Suprapubic skin (tissue), 4 donors: Measurements from ENCODE around the gene TRMT112. TPM values are rescaled to one million over a fixed set of nuclear protein-coding genes. Genes with fewer than 3 reads are reported as not detected.
A peak's percentile ranks its signal among the peaks of the same experiment; 100 is the strongest.

Experiments used
- DNase-seq, 2 donors: peaks; one replicate each; pipeline ENCODE4 v3.0.0-alpha.2; 2019; ENCODE audit warnings: low spot score in 2 of 2
- H3K27ac ChIP-seq: fragments of 200-600 bp; sonication (generic); one replicate; pipeline ENCODE4 v1.5.1; 2019
- H3K27me3 ChIP-seq: fragments of 200-600 bp; sonication (generic); one replicate; pipeline ENCODE4 v1.5.1; 2019
- H3K36me3 ChIP-seq: fragments of 200-600 bp; sonication (generic); one replicate; pipeline ENCODE4 v1.5.1; 2019
- H3K4me1 ChIP-seq: fragments of 200-600 bp; sonication (generic); one replicate; pipeline ENCODE4 v1.5.1; 2019
- H3K4me3 ChIP-seq: fragments of 200-600 bp; sonication (generic); one replicate; pipeline ENCODE4 v1.5.1; 2019; ENCODE audit warnings: mild to moderate bottlenecking
- H3K9me3 ChIP-seq: fragments of 200-600 bp; sonication (generic); one replicate; pipeline ENCODE4 v1.5.1; 2019
- CTCF ChIP-seq, 2 donors: fragments of 200-600 bp in 1 of 2; fragments of 450-650 bp in 1 of 2; sonication (generic) in 1 of 2; IDR thresholded peaks; one replicate each; pipeline ENCODE4 v1.5.1; 2016 to 2019; ENCODE audit warnings: antibody characterized with exemption in 2 of 2, mild to moderate bottlenecking in 1 of 2, moderate library complexity in 1 of 2
- EP300 ChIP-seq: sonication (generic); formaldehyde crosslinking; IDR thresholded peaks from one replicate; pipeline ENCODE4 v1.6.1; 2017; ENCODE audit warnings: antibody characterized with exemption
- POLR2A ChIP-seq, 2 donors: fragments of 450-650 bp; IDR thresholded peaks; one replicate each; pipeline ENCODE4 v1.6.1; 2017; ENCODE audit warnings: antibody characterized with exemption in 2 of 2, mild to moderate bottlenecking in 2 of 2, moderate library complexity in 2 of 2
- POLR2AphosphoS5 ChIP-seq, 3 donors: sonication (generic); formaldehyde crosslinking; IDR thresholded peaks; one replicate each; pipeline ENCODE4 v1.6.1; 2017; ENCODE audit warnings: antibody characterized with exemption in 3 of 3
- WGBS: methylation state at CpG from one replicate; pipeline ENCODE4 v1.1.5; 2018; 5-methylcytosine and 5-hydroxymethylcytosine counted together
- total RNA-seq, 4 donors: library from RNA; depleted of rRNA; stranded (reverse); fragments of >200 nt; gene quantifications; one replicate each; pipeline ENCODE4 v1.1.0, GENCODE V29; 2016

Gene TRMT112
- total RNA-seq, 4 donors from 2014 or later = 170 to 332 (median 255) TPM

DNA sequence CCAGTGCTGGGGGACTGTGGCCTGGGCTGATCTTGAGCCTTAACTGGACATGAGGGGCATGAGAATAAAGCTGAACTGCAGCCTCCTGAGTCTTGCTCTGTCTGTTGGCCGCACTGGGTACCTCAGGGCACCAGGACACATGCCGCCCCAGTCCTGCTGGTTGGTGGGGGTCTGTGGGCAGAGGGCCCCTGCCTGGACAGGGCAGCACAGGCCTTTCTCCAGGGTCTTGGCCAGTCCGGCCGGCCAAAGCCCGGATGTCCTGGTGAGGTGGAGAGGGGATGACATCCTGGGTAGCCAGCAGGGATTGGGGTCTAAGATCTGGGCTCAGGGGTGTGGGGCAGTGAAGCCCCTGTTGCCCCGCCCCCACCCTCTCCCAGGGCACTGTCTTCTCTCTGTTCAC, 40.1 kb upstream of the TRMT112 start:
- peaks cover 49% of the 10 kb centered on the region for H3K4me1 ChIP-seq
- no peak for DNase-seq
- peaks cover 20% of the 10 kb centered on the region for H3K36me3 ChIP-seq
- no peak overlapping the region for H3K4me3 ChIP-seq
- TF ChIP-seq CTCF (IDR thresholded peaks at IDR 0.05) = no peak
- no peak for TF ChIP-seq POLR2AphosphoS5 (IDR thresholded peaks at IDR 0.05)
- no peak for TF ChIP-seq EP300
- TF ChIP-seq POLR2A (IDR thresholded peaks at IDR 0.05) = no peak
- 82% methylated on average over 5 of the region's 6 CpGs for WGBS
- H3K9me3 ChIP-seq = no peaks in the 10 kb centered on the region
- H3K27me3 ChIP-seq = no peaks in the 10 kb centered on the region
- no peak overlapping the region for H3K27ac ChIP-seq

- Histone ChIP-seq H3K9me3 (no peaks in the 10 kb centered on the region), H3K27ac (no peak overlapping the region), H3K36me3 (peaks cover 13% of the 10 kb centered on the region), H3K4me1 (peaks cover 49% of the 10 kb centered on the region), H3K27me3 (no peaks in the 10 kb centered on the region), H3K4me3 (no peak overlapping the region)
- TF ChIP-seq CTCF (IDR thresholded peaks at IDR 0.05) = peak in 1 of 2 donors; percentile 15
- no peak for TF ChIP-seq EP300
- TF ChIP-seq POLR2A (IDR thresholded peaks at IDR 0.05) = no peak
- 82% methylated on average over 24 of the region's 25 CpGs for WGBS
- DNase-seq = peak in 1 of 2 donors; percentile 65
Observed at GRCh38 chr11:64356498-64357411, 39.4 kb upstream of the TRMT112 start.

GRCh38 chr11:64355078-64355940, 38.0 kb upstream of the TRMT112 start:
- Histone ChIP-seq H3K9me3 (no peaks in the 10 kb centered on the region), H3K27me3 (no peaks in the 10 kb centered on the region), H3K4me1 (peaks cover 41% of the 10 kb centered on the region), H3K4me3 (peak overlapping the region; percentile 19), H3K27ac (no peak overlapping the region), H3K36me3 (no peaks in the 10 kb centered on the region)
- TF ChIP-seq CTCF (IDR thresholded peaks at IDR 0.05) (peak; percentile 14 to 76), POLR2A (IDR thresholded peaks at IDR 0.05) (no peak), POLR2AphosphoS5 (IDR thresholded peaks at IDR 0.05) (no peak), EP300 (no peak)
- no peak for DNase-seq
- WGBS = 21% methylated on average over 13 of the region's 23 CpGs

DNA sequence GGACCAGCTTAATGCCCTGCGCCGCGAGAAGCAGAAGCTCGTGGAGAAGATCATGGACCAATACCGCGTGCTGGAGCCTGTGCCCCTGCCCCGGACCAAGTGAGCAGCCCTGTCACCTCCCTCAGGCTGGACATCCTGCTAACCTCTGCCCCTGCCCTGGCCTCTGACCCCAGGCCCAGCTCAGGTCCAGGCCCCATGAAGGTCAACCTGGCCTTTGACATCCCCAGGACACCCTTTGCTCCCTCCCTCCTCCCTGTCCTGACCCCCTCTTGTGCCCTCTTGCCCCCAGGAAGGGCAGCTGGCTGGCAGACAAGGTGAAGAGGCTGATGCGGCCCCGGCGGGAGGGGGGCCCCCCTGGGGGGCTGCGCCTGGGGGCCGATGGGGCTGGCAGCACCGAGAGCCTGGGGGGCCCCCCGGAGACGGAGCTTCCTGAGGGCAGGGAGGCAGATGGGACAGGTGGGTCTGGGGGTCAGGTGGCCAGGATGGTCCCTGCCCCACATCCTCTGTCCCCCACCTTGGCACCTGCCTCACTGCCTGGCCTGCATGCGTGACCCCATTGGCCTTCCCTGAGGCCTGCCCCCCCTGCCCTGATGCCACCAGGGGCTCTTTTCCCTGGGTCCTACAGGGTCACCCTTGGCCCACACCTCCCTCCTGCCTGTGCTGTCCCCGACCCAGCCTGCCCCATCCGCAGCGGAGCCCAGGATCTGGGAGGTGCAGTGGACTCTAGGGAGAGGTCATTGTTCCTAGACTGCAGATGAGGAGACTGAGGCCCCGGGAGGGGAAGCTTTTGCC, 36.6 kb upstream of the TRMT112 start:
- TF ChIP-seq POLR2AphosphoS5 (IDR thresholded peaks at IDR 0.05) = no peak
- TF ChIP-seq POLR2A (IDR thresholded peaks at IDR 0.05) = no peak
- no peak for TF ChIP-seq EP300
- TF ChIP-seq CTCF (IDR thresholded peaks at IDR 0.05) = no peak
- Histone ChIP-seq H3K9me3 (no peaks in the 10 kb centered on the region), H3K4me3 (no peak overlapping the region), H3K27ac (no peak overlapping the region), H3K4me1 (peaks cover 33% of the 10 kb centered on the region), H3K36me3 (no peaks in the 10 kb centered on the region), H3K27me3 (no peaks in the 10 kb centered on the region)
- DNase-seq = no peak
- WGBS = 89% methylated on average over 10 of the region's 20 CpGs
